Effector CD4-positive, alpha-beta T cell (primary cell): ENCODE data around the gene ABHD15.

Source experiments
- DNase-seq: peaks from one replicate; pipeline ENCODE4 v3.0.0-alpha.2; 2020

Gene ABHD15

GRCh38 chr17:29581583-29582253 is 14.9 kb upstream of the ABHD15 start:
- no peak for DNase-seq

GRCh38 chr17:29579866-29580771 is 13.3 kb upstream of the ABHD15 start:
- peak; percentile 91 for DNase-seq

GRCh38 chr17:29578626-29579485 is 12.0 kb upstream of the ABHD15 start:
- no peak for DNase-seq

GRCh38 chr17:29577385-29578211 is 10.8 kb upstream of the ABHD15 start:
- no peak for DNase-seq

GRCh38 chr17:29577001-29577370 is 10.1 kb upstream of the ABHD15 start:
- DNase-seq = no peak

GRCh38 chr17:29576214-29577000 is 9.6 kb upstream of the ABHD15 start:
- no peak for DNase-seq

GRCh38 chr17:29575511-29576213 is 8.8 kb upstream of the ABHD15 start:
- no peak for DNase-seq

GRCh38 chr17:29574732-29575510 is 8.1 kb upstream of the ABHD15 start:
- no peak for DNase-seq

- DNase-seq = no peak
Observed at GRCh38 chr17:29573871-29574731, 7.3 kb upstream of the ABHD15 start.

GRCh38 chr17:29573558-29573869 is 6.7 kb upstream of the ABHD15 start:
- DNase-seq = no peak

GRCh38 chr17:29572691-29573557 is 6.1 kb upstream of the ABHD15 start:
- peak; percentile 27 for DNase-seq

- DNase-seq = no peak
Observed at GRCh38 chr17:29571883-29572681, 5.2 kb upstream of the ABHD15 start.

- DNase-seq = no peak
Observed at GRCh38 chr17:29571486-29571882, 4.6 kb upstream of the ABHD15 start.

- DNase-seq = no peak
Observed at GRCh38 chr17:29570521-29570920, 3.7 kb upstream of the ABHD15 start.

- no peak for DNase-seq
Observed at GRCh38 chr17:29569245-29569950, 2.6 kb upstream of the ABHD15 start.
